ENCODE measurements around the gene CNOT8.

The CNOT8 gene

GRCh38 chr5:154836225-154836624 lies 22.2 kb upstream of the CNOT8 start:
- no peak for DNase-seq

DNA sequence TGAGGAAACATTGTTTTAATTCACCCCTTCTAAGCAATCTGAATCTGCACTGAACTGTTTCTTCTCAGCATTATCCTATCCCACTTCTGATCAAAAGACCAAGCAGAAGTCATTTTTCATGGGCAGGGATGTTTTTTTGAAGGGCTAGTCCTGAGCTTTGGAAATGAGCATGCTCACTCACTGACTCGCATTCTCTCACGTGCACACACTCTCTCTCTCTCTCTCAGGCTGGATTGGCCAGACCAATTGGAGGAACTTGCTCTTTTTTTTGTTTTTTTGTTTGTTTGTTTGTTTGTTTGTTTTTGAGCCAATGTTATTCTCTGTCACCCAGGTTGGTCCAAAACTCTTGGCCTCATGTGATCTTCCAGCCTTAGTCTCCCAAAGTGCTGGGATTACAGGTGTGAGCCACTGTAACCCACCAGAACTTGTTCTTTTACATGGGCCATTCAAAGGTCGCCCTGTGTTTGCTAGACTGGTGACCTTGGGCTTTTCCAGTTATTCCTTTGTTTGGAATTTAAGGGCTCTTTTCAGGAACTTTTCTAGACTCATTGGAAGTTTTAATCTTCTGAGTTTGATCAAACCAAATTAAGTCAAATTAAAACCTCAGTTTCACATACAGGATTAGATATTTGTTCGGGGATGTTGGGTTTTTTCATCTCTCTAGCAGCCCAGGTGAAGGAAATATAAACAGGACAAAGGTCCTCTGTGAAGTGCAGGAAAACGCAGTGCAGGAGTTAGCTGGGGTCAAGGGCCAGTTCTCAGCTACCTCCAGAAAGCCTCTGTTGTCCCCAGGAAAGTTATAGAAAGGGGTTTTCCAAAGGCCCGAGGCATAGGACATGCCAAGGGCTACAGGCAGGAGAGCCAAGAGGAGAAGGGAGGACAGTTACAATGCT lies 21.2 kb upstream of the CNOT8 start:
- DNase-seq = no peak

DNA sequence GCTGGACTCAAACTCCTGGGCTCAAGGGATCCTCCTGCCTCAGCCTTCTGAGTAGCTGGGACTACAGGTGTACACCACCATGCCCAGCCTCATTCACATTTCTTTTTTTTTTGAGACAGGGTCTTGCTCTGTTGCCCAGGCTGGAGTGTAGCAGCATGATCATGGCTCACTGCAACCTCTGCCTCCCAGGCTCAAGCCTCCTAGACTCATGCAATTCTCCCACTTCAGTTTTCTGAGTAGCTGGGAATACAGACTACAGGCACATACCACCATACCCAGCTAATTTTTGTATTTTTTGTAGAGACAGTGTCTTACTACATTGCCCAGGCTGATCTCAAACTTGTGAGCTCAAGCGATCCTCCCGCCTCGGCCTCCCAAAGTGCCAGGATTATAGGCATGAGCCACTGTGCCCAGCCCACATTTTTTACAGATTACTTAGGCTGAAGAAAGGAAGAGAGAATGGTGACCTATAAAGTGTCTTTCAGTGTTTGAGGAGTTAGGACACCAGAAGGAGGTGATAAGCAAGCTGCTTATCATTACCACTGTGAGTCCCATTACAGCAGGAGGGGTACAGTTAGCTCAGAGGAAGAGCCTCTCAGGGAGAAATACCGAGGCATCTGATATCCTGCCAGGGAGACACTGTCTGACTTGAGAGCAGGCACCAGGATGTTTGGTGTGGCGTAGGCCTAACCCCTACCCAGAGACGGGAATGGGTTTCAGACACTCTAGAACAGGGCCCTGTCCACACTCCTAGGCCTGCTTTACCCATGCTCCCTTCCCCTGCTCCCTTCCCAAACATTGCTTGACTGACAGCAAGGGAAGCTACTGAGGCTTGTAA lies 17.8 kb upstream of the CNOT8 start:
- DNase-seq = no peak

DNA sequence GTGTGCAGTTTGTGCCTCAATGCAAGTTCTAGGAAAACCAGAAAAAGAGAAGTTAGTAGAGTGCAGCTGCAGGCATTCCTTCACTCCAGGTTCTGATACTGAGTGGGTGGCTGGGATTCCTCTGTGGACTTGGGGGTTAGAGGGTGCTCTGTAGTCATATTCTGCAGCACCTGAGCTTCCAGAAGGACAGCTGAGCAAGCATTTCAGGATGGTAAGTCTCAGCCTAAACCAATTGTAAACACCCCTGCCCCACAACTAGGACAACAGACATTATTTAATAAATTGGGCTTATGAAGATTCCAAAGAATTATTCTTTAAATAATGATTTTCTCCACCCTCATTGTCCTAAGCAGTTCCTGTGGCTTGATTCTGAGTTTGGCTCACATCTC lies 17.2 kb upstream of the CNOT8 start:
- no peak for DNase-seq

GRCh38 chr5:154842689-154843530 lies 15.5 kb upstream of the CNOT8 start:
- DNase-seq = no peak

DNA sequence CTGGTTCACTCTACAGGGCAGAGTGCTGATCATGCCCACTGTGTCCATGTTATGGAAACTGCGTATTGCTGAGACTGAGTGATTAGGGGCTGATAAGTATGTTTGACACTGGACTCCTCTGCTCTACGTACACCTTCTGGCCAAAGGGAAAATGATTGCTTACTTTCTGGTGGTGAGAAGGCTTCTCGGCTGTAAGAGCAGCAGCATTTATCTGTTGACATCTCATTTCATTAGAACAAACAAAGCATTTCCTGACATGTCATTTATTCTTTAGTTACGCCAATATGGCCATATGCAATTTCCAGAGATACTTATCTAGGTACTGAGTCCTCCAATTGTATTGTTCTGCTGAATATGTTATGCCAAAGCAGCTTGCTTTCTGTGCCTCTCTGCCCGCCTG lies 13.6 kb upstream of the CNOT8 start:
- DNase-seq = no peak

- no peak for DNase-seq
Measured at GRCh38 chr5:154849264-154849785, 9.1 kb upstream of the CNOT8 start.

GRCh38 chr5:154849791-154850201 lies 8.6 kb upstream of the CNOT8 start:
- DNase-seq = no peak

GRCh38 chr5:154850255-154851062 lies 8.0 kb upstream of the CNOT8 start, which contains the start of gene FAXDC2:
Gene FAXDC2 (minus strand): TSS chr5:154850603. CDS start chr5:154838178, 12,425 bp downstream.
- DNase-seq = no peak

GRCh38 chr5:154851351-154851750 lies 7.1 kb upstream of the CNOT8 start:
- DNase-seq = no peak

- peak; percentile 74 to 75 for DNase-seq
Measured at GRCh38 chr5:154857530-154858296, 714 bp upstream of the CNOT8 start.

GRCh38 chr5:154858972-154859871 lies 795 bp downstream of the CNOT8 start:
- DNase-seq = no peak

DNA sequence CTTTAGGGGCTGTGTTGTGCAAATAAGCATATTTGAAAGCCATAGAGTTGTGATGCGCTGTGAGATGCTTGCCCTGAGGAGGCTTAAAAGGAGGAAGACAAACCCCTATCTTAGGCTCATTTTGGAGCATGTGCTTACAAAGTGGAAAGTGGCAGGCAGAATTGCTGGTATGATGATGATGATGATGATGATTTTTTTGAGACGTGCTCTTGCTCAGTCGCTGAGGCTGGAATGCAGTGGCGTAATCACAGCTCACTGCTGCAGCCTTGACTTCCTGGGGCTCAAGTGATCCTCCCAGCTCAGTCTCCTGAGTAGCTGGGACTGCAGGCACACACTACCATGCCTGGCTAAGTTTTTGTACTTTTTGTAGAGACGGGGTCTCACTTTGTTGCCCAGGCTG lies 1.7 kb downstream of the CNOT8 start:
- no peak for DNase-seq

DNA sequence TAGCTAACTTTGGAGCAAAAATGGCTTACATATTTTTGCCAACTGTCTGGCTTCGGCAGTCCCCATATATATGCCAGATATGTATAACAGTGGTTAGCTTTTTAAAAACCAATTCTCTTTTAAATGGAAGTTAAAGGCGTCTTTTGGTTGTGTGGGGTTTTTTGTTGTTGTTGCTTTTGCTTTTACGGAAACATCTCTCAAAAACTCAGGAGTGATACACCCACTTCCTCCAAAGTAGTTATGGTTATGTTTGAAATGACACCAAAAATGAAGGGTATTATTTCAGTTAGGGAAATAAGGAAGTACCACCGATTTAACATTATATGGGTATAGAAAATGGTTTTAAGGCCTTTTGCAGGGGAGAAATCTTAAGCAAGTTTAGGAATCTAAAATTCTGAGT lies 2.3 kb downstream of the CNOT8 start:
- DNase-seq = no peak

- no peak for DNase-seq
Measured at GRCh38 chr5:154861946-154862345, 3.5 kb downstream of the CNOT8 start.

DNA sequence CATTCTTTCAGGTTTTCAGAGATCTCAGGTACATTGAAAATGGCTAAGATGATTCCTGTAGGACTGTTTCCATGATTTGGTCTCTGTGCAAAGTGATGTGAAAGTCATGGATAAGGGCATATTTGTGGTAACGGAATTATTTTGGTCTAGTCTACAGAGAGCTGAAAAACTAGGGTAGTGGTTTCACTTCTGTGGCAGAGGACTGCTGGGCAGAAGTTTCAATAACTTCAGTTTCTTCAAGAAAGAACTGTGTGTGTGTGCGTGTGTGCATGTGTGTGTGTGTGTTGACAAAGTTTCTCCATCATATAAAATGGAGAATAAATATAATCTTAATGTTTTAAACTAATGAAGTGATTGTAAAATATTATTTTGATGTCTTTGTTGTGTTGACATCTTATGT lies 4.3 kb downstream of the CNOT8 start:
- no peak for DNase-seq

DNA sequence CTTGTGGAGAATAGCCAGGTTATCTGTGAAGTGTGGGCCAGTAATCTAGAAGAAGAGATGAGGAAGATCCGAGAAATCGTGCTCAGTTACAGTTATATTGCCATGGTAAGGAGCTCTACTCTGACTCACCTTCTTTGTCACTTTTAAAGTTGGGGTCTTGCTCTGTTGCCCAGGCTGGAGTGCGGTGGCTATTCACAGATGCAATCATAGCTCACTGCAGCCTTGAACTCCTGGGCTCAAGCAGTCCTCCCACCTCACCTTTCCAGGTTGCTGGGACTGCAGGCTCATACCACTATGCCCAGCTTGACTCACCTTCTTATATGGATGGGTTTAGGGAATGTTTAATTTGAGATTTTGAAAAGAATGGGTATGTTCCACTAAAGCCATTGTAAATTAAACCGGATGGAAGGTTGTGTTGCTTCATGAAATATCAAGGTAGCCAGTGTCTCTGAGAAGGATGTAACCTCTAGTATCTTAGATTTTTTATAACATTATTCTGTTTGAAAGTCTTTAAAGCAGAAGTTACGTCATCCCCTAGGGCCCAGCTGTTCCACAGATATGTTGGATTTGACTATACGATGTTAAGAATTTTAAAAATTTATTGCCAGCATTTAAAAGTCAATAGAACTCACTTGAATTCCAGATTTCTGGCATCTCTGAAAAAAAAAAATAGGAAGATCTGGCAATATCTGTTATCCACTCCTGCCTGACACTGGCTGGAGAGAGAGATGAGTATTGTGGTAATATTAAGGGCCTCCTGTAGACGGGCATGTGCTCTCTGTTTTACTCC lies 5.1 kb downstream of the CNOT8 start:
- DNase-seq = no peak

- DNase-seq = no peak
Measured at GRCh38 chr5:154865466-154866184, 7.2 kb downstream of the CNOT8 start.
